KMS-11 (cell line): ENCODE results near the gene PAPSS2.
"Not testable (repeated sequence)": the region's sequence is repeated elsewhere in the genome, so short reads cannot be mapped to it uniquely, and the experiment has no call there.

Experiments used
- H2AFZ ChIP-seq: fragments of 200-600 bp; sonication (generic); 2 replicates; pipeline ENCODE4 v1.6.1; 2016; ENCODE audit warnings: antibody characterized with exemption, mixed run types, low read depth
- H3K27ac ChIP-seq: fragments of 200-600 bp; sonication (generic); 2 replicates; pipeline ENCODE4 v1.6.1; 2016; ENCODE audit warnings: mild to moderate bottlenecking, mixed run types
- H3K27me3 ChIP-seq: fragments of 200-600 bp; sonication (generic); 2 replicates; pipeline ENCODE4 v1.6.1; 2017; ENCODE audit warnings: mild to moderate bottlenecking, low read depth, mixed run types, moderate library complexity; ENCODE audit not compliant: insufficient read depth
- H3K36me3 ChIP-seq: fragments of 200-600 bp; sonication (generic); 2 replicates; pipeline ENCODE4 v1.6.1; 2017; ENCODE audit warnings: mild to moderate bottlenecking, mixed run types; ENCODE audit not compliant: insufficient read depth
- H3K4me1 ChIP-seq: fragments of 200-600 bp; sonication (generic); 2 replicates; pipeline ENCODE4 v1.6.1; 2016; ENCODE audit warnings: mild to moderate bottlenecking, low read depth, mixed run types; ENCODE audit not compliant: poor library complexity, severe bottlenecking
- H3K4me2 ChIP-seq: fragments of 200-600 bp; sonication (generic); 2 replicates; pipeline ENCODE4 v1.7.0; 2016; ENCODE audit warnings: mild to moderate bottlenecking, mixed run types
- H3K4me3 ChIP-seq: fragments of 200-600 bp; sonication (generic); IDR thresholded peaks from 2 replicates; pipeline ENCODE4 v1.6.1; 2017; ENCODE audit warnings: low read depth, low read length, mixed read lengths; ENCODE audit not compliant: insufficient read depth
- H3K79me2 ChIP-seq: fragments of 200-600 bp; sonication (generic); 2 replicates; pipeline ENCODE4 v1.6.1; 2016; ENCODE audit warnings: low read depth, mixed run types; ENCODE audit not compliant: insufficient read depth
- H3K9ac ChIP-seq: fragments of 200-600 bp; sonication (generic); 2 replicates; pipeline ENCODE4 v1.6.1; 2016; ENCODE audit warnings: mild to moderate bottlenecking, mixed run types
- H4K20me1 ChIP-seq: fragments of 200-600 bp; sonication (generic); 2 replicates; pipeline ENCODE4 v1.6.1; 2016; ENCODE audit warnings: mild to moderate bottlenecking, mixed run types; ENCODE audit not compliant: insufficient read depth
- CTCF ChIP-seq: fragments of 200-600 bp; sonication (generic); conservative IDR thresholded peaks from 2 replicates; pipeline ENCODE4 v1.6.1; 2017; ENCODE audit warnings: low read depth, mild to moderate bottlenecking, antibody characterized with exemption, low read length, moderate library complexity, mixed read lengths

The PAPSS2 gene

GRCh38 chr10:87744606-87745005, 84.9 kb downstream of the PAPSS2 start:
- Histone ChIP-seq H3K27me3 (no peaks in the 10 kb centered on the region), H3K79me2 (no peaks in the 10 kb centered on the region), H4K20me1 (no peaks in the 10 kb centered on the region), H3K36me3 (no peaks in the 10 kb centered on the region), H3K9ac (no peak overlapping the region), H2AFZ (no peak overlapping the region), H3K4me2 (no peak overlapping the region), H3K4me3 (no peak overlapping the region), H3K4me1 (peaks cover 21% of the 10 kb centered on the region), H3K27ac (no peak overlapping the region)
- TF ChIP-seq CTCF: no peak

- H2AFZ ChIP-seq: no peak overlapping the region
- TF ChIP-seq CTCF: no peak
- no peak overlapping the region; the same call in 1 of the 2 replicates for H3K9ac ChIP-seq
- no peak overlapping the region for H3K4me3 ChIP-seq
- H4K20me1 ChIP-seq: no peaks in the 10 kb centered on the region
- H3K4me1 ChIP-seq: peaks cover 44% of the 10 kb centered on the region
- peak overlapping the region; percentile 50 for H3K4me2 ChIP-seq
- no peaks in the 10 kb centered on the region for H3K27me3 ChIP-seq
- H3K79me2 ChIP-seq: no peaks in the 10 kb centered on the region
- no peaks in the 10 kb centered on the region for H3K36me3 ChIP-seq
- peak overlapping the region; percentile 12; the same call in 1 of the 2 replicates for H3K27ac ChIP-seq
Observed at GRCh38 chr10:87746911-87747310, 87.2 kb downstream of the PAPSS2 start.

- H3K27ac ChIP-seq, H2AFZ ChIP-seq, H3K9ac ChIP-seq, H4K20me1 ChIP-seq, H3K27me3 ChIP-seq, H3K79me2 ChIP-seq, H3K36me3 ChIP-seq, H3K4me3 ChIP-seq, H3K4me2 ChIP-seq: not testable (repeated sequence)
- peaks cover 53% of the 10 kb centered on the region for H3K4me1 ChIP-seq
Observed at GRCh38 chr10:87748244-87748643, 88.6 kb downstream of the PAPSS2 start.

- H4K20me1 ChIP-seq: no peaks in the 10 kb centered on the region
- H3K36me3 ChIP-seq: no peaks in the 10 kb centered on the region
- no peaks in the 10 kb centered on the region for H3K79me2 ChIP-seq
- no peaks in the 10 kb centered on the region for H3K27me3 ChIP-seq
- peak overlapping the region; percentile 1; the same call in 1 of the 2 replicates for H3K4me2 ChIP-seq
- H3K4me3 ChIP-seq: no peak overlapping the region
- no peak overlapping the region for H3K9ac ChIP-seq
- TF ChIP-seq CTCF: no peak
- no peak overlapping the region for H2AFZ ChIP-seq
- H3K4me1 ChIP-seq: peaks cover 53% of the 10 kb centered on the region
- peak overlapping the region; percentile 15 for H3K27ac ChIP-seq
Observed at GRCh38 chr10:87750001-87750671, 90.5 kb downstream of the PAPSS2 start.

GRCh38 chr10:87750817-87751216, 91.1 kb downstream of the PAPSS2 start:
- no peak for TF ChIP-seq CTCF
- Histone ChIP-seq H3K4me3 (no peak overlapping the region), H3K27me3 (no peaks in the 10 kb centered on the region), H3K79me2 (no peaks in the 10 kb centered on the region), H3K36me3 (no peaks in the 10 kb centered on the region), H4K20me1 (no peaks in the 10 kb centered on the region), H2AFZ (no peak overlapping the region), H3K27ac (peak overlapping the region; percentile 15; the same call in 1 of the 2 replicates), H3K9ac (no peak overlapping the region), H3K4me2 (peak overlapping the region; percentile 22; the same call in 1 of the 2 replicates), H3K4me1 (peaks cover 53% of the 10 kb centered on the region)
